Astrocyte of the cerebellum (primary cell): ENCODE results near the gene COL20A1.

Experiments used
- DNase-seq: peaks from one replicate; pipeline ENCODE4 v3.0.0-alpha.2; 2011; ENCODE audit warnings: low read depth
- H3K4me3 ChIP-seq: 2 replicates; pipeline ENCODE4 v1.5.1; 2011; ENCODE audit warnings: mild to moderate bottlenecking, low read depth, low read length, moderate library complexity
- in situ Hi-C: cut with HindIII; loops from 2 replicates; pipeline ENCODE4 v1.10.0; 2017; ENCODE audit warnings: low sequenced_read_pairs
- TF ChIP-seq, protein P1 (sequence below): IDR thresholded peaks from 2 replicates; pipeline ENCODE4 v1.5.1; 2012; ENCODE audit warnings: low read length, low read depth, moderate library complexity, mild to moderate bottlenecking; ENCODE audit errors: missing control alignments

COL20A1 gene

DNA sequence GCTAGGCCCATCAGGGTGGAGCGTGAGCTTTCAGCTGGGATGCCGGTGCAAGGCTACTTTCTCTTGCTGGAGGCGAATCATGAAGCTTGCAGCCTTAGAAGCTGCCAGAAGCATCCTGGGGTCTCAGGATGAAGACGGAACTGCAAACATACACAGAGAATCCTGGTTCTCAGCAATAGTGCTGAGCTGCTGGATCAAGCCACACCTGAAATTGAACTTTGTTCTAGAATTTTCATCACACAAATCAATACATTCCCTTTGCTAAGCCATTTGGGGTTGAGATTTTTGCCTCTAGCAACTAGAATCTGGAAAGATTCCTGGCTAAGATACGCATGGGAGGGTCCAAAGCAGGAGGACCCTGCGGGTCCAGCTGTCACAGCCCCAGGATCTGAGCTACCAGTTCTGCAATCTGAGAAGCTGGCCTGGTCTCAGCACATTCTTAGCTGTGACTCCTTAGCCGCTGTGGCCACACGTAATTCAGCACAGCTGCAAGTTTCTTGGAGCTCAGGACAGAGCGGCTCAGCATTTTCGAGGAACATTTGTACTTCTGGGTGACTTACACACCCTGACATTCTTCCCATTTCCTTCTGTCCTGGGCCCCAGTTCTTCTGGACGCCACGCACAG lies 27.0 kb upstream of the COL20A1 start:
- no peak overlapping the region for H3K4me3 ChIP-seq
- DNase-seq, result peak; percentile 24
- in situ Hi-C loops, result no loop called here
- TF ChIP-seq, protein P1, sequence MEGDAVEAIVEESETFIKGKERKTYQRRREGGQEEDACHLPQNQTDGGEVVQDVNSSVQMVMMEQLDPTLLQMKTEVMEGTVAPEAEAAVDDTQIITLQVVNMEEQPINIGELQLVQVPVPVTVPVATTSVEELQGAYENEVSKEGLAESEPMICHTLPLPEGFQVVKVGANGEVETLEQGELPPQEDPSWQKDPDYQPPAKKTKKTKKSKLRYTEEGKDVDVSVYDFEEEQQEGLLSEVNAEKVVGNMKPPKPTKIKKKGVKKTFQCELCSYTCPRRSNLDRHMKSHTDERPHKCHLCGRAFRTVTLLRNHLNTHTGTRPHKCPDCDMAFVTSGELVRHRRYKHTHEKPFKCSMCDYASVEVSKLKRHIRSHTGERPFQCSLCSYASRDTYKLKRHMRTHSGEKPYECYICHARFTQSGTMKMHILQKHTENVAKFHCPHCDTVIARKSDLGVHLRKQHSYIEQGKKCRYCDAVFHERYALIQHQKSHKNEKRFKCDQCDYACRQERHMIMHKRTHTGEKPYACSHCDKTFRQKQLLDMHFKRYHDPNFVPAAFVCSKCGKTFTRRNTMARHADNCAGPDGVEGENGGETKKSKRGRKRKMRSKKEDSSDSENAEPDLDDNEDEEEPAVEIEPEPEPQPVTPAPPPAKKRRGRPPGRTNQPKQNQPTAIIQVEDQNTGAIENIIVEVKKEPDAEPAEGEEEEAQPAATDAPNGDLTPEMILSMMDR, result no peak

DNA sequence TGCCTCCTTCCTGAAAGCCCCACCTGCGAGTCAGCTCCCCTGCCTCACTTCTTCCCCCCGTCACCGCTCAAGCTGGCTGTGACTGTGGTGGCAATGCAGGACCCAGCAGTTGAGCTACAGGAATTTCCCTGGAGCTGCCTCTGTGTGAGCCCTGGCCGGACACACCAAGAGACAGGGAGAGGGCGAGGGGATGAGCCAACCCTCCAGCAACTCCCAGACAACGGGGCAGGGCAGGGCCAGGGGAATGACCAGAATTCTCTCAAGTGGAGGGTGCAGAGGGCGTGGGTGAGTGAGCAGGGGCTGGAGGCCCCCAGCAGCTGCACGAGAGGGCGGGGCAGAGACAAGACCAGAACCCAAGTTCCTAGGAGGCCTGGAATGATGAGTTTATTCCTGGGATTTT lies 25.3 kb upstream of the COL20A1 start:
- DNase-seq, result no peak
- in situ Hi-C loops, result no loop called here
- no peak overlapping the region for H3K4me3 ChIP-seq
- TF ChIP-seq, protein P1, result no peak

DNA sequence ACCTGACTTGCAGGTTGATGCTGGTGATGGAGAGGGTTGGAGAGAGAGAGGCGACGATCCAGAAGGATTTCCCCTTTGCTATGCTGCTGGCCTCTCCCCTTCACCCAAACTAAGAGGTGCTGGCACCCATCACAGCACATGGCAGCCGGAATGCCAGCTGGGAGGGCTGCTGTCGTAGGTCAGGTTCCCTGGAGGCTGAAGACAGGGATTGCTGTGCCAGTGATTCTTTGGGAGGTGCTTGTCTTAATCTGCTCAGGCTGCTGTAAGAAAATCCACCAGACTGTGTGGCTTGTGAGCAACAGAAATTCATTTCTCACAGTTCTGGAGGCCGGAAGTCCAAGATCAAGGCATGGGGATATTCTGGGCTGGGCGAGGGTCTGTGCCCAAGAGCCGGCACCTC lies 24.7 kb upstream of the COL20A1 start:
- H3K4me3 ChIP-seq, result no peak overlapping the region
- in situ Hi-C loops, result no loop called here
- TF ChIP-seq, protein P1, result no peak
- no peak for DNase-seq

DNA sequence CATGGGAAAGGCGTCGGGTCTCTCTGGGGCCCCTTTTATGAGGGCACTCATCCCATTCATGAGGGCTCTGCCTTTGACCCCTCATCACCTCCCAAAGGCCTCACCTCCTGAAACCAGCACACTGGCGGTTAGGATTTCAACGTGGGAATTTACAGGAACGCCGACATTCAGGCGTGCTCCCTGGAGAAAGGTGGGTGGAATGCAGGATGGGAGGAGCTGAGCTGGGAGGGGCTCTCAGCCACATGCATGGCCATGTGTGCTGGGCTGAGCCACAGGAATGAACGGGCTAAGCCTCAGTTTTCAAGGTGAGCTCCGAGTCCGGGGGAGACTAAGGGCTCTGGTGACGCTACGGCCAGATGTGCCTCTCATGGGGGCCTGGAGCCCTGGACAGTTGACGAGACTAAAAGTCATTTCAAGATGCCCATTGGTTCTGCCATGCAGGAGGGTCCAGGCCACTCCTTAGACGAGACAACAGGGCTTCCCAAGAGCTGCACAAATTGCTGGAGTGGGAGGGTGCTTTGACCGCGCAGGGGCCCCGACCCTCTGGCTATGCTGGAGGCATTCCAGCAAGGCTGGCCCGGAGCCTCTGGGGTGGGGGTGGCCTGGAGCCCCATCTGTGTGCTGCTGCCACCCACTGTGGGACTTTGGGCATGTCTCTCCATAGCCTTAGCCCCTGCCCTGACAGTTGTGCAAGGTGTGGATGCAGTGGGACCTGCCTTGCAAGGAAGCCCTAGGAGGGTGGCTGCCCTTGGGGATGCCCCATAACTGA lies 24.1 kb upstream of the COL20A1 start:
- DNase-seq, result no peak
- no peak overlapping the region for H3K4me3 ChIP-seq
- TF ChIP-seq, protein P1, result no peak
- in situ Hi-C loops, result no loop called here

DNA sequence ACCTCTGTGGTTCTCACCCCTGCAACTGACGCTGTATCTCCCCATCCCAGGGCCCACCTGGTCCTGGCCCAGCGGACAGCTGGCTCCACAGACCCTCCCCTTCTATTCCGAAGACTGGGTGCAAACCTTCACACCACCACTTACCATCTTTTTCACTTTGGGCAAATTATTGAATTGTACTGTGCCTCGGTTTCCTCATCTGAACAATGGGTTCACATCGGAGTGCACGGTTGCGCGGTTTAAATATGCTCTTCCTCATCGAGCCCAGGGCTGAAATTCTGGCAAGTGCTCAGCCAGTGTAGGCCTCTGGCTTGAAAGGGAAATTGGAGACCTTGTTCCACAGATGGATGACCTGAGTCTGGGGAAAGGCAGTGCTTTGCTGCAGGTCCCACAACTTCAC lies 23.3 kb upstream of the COL20A1 start:
- no peak for DNase-seq
- no peak overlapping the region for H3K4me3 ChIP-seq
- TF ChIP-seq, protein P1, result no peak
- in situ Hi-C loops, result no loop called here

DNA sequence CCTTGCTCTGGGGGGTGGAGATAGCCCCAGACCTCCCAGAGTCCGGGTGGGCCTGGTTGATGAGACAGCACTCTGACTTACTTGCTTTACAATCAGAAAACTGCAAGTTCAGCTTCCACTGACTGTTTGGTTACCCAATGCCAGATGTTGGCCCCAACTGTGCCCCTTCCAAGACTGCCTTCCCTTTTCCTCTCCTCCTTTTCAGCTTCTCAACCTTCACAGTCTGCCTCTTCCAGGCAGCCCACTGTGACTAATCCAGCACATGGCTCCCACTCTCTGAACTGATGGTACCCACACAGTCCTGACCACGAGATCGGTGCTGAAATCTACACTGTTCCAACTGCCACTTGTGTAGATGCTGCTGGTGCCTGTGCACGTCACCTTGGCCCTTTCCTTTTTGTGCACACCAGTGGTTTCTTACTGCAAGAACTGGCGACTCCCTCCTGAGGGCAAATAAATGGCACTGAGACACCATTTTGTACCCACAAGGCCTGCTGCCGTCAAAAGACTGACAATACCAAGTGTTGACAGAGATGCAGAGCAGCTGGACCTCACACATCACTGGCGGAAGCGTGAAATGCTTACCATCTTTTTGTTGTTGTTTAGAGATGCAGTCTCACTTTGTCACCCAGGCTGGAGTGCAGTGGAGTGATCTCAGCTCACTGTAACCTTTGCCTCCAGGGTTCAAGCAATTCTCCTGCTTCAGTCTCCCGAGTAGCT lies 22.2 kb upstream of the COL20A1 start:
- in situ Hi-C loops, result no loop called here
- no peak for DNase-seq
- H3K4me3 ChIP-seq, result no peak overlapping the region
- TF ChIP-seq, protein P1, result no peak
